HG03139 (cell line): ENCODE data around the gene LILRA5.
"Not testable (repeated sequence)": the region's sequence is repeated elsewhere in the genome, so short reads cannot be mapped to it uniquely, and the experiment has no call there.

ENCODE experiments used
- ATAC-seq: cut with Tn5 transposase; IDR thresholded peaks from one replicate; pipeline ENCODE4 v1.9.1; 2021; ENCODE audit not compliant: unreplicated experiment

The LILRA5 gene

GRCh38 chr19:54307389-54308020 lies 5.5 kb downstream of the LILRA5 start:
- ATAC-seq = no peak

DNA sequence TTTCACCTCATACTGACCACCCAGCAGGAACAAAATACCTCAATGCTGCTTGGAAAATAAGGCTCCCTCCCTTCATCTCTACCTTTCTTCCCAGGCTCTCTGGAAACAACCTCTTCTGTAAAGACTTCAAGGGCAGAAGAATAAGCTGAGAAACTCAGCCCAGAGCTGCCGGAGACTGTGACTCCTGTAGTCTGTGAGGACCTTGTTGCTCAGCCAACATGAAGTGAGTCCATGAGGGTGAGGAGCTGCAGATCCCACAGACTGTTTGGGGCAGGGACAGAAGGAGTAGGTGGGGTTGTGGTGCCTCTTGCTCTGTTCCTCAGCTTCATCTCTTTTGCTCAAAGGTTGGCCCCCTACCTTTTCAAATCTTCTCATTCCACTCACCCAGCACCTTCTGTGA lies 7.8 kb downstream of the LILRA5 start:
- ATAC-seq = no peak

DNA sequence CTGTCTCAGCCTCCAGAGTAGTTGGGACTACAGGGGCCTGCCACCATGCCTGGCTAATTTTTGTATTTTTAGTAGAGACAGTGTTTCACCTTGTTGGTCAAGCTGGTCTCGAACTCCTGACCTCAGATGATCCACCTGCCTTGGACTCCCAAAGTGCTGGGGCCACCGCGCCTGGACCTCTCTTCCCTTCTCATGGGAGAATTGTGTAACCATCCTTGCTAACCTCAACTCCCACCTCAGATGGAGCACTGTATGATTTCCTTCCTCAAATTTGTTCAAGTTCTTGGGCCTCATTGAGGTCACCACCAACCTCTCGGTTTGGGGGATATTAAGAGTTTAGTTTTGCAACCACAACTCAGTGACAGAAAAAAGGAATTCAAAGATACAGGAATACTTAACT lies 10.7 kb downstream of the LILRA5 start:
- ATAC-seq = no peak

DNA sequence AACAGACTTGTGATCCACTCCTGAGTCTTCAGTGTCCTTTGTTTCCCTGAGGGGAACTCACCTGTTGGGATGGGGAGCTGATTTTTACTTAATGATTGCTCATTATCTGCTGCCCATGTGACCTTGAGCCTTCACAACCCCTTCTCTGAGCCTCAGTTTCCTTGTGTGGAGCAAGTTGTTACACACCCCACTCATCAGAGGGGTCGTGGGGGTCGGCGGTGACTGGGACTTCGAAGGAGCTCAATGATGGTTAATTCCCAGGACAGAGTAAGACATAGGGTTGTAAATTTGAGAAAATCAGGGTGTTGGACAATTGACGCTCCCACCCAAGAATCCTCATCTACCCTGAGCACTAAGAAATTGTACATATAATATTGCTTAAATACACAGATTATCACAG lies 13.5 kb downstream of the LILRA5 start:
- no peak for ATAC-seq

- no peak for ATAC-seq
Measured at GRCh38 chr19:54299126-54299498, 13.9 kb downstream of the LILRA5 start.

DNA sequence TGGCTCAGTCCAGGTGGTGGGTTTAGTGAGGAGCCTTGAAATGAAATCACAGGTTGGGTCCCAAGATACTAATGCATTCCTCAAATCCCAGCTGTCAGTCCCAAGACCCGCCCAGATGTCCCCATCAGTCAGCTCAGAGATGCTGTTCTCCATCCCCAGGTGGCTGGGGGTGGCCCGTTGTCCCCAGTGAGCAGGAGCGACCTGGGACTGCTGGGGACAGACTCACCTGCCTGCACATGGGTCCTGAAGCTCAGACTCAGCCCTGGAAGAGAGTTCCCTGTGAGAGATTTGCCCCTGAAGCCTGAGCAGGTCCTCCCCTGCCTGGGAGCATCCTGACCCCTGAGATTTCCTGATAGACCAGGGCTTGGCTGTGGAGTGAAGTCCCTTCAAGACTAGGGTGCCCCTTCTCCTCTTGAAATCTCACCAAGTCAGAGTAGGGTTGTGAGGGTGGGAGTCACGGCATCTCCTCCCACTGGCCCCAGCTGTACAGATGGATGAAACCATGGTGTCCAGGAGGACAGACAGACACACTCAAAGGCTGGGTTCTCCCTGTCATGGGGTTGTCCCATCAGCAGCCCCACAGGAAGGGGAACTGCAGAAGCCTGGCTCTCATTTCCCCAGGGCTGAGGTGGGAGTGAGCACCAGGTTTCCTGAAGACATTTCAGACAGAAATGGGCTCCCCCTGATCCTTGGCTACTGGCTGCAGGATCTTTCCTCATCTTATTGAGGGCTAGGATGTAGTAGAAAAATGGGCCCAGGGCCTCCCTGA lies 14.4 kb downstream of the LILRA5 start:
- ATAC-seq = no peak

DNA sequence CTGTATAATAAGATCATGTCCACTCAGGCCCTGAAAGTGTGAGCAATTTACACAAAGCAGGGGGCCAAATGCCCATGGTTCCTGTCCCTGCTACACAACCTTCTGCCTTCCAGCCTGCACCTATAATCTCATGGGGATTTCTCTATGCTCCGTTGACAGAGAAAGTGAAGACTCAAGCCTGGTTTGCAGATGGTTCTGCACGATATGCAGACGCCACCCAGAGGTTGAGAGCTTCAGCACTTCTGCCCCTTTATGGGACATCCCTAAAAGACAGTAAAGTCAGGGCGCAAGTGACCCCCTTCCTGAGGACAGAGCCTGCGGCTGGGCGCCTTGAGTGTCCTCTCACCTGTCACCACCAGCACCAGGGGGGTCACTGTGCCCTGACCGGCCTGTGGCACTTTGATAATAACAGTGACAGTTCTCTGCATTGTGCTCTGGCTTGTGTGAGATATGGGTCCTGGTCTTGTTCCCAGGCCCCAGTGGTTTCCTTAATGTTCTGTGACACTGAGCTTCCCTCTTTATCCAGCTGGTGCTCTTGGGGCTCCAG lies 15.1 kb downstream of the LILRA5 start:
- ATAC-seq = no peak

GRCh38 chr19:54294539-54294938 lies 18.4 kb downstream of the LILRA5 start:
- no peak for ATAC-seq

GRCh38 chr19:54289160-54289559 lies 23.8 kb downstream of the LILRA5 start:
- not testable (repeated sequence) for ATAC-seq

DNA sequence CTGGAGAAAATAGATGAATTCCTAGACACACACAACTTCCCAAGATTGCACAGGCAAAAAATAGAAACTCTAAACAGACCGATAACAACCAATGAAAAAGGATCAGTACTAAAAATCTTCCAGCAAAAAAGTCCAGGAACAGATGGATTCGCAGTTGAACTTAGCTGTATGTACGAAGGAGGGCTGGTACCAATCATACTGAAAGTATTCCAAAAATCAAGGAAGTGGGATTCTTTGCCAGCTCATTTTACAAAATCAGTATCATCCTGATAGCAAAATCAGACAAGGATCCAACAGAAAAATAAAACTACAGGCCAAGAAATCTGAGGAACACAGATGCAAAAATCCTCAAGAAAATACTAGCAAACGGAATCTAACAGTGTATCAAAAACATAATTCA lies 25.5 kb downstream of the LILRA5 start:
- ATAC-seq = no peak

DNA sequence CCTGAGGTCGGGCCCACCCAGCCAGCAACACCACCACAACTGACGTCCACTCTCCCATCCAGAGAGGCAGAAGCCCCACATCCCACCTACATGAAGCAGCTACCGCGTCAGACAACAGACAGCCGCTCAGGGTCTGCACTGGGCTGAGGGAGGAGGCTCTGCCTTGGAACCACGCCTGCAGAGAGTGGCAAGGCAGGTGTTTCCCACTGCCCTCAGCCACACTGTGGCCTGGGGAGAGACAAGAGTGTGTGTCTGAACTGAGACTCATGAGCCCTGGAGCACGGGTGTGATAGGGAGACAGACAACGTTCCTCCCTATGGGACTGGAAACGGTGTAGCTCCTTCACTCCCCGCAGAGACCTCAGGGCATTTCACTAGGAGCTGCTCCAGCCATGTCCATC lies 26.7 kb downstream of the LILRA5 start:
- not testable (repeated sequence) for ATAC-seq

DNA sequence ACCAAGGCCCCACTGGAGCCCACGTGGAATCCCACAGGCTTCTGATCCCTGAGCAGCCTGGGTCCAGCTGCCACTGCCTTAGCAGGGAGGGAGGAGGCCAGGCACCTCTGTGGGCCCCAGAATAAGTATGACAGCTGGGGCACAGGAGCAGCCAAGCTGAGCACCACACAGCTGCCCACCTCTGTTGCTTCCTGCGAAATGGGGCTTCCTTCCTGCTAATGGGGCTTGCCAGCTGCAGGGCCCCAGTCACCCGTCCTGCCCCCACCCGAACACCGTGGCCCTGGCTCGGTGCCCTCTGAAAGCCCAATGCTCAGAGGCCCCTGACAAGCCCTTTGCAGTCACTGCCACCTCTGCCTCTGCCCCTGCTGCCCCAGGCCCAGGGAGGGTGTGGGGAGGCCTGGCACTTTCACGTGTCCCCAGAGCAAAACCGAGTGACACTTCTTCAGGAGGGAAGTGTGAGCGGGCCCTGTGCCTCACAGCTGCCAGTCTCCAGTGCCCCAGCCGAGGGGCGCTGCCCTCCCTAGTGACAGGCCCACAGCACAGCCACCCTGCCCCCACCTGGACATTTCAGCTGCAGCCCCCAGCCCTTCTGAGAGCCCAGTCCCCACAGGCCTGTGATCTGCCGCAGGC lies 27.4 kb downstream of the LILRA5 start:
- ATAC-seq = not testable (repeated sequence)

- no peak for ATAC-seq
Measured at GRCh38 chr19:54282686-54283470, 30.1 kb downstream of the LILRA5 start.

DNA sequence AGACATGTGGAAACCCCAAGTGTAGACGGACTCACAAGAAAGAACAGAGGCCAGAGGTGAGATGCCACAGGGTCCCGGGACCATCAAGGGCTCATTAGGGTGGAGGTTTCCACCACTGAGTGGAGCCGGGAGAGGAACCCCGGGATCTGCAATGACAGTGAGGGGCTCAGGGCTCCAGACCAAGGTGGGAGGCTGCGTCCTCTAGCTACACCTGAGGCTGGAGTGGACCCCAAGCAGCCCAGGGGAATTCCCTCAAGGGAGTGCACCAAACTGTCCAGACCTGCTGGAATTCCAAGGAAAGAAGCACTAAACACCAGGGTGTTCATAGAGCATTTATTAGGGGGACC lies 31.3 kb downstream of the LILRA5 start:
- ATAC-seq = not testable (repeated sequence)

- ATAC-seq = no peak
Measured at GRCh38 chr19:54281007-54281728, 31.8 kb downstream of the LILRA5 start, which contains the start of gene LILRB2. Gene LILRB2, minus strand, starts transcription at chr19:54281110. Its CDS starts 614 bp downstream, at chr19:54280496.

GRCh38 chr19:54280441-54280840 lies 32.5 kb downstream of the LILRA5 start:
- ATAC-seq = not testable (repeated sequence)

- not testable (repeated sequence) for ATAC-seq
Measured at GRCh38 chr19:54280025-54280424, 32.9 kb downstream of the LILRA5 start.

DNA sequence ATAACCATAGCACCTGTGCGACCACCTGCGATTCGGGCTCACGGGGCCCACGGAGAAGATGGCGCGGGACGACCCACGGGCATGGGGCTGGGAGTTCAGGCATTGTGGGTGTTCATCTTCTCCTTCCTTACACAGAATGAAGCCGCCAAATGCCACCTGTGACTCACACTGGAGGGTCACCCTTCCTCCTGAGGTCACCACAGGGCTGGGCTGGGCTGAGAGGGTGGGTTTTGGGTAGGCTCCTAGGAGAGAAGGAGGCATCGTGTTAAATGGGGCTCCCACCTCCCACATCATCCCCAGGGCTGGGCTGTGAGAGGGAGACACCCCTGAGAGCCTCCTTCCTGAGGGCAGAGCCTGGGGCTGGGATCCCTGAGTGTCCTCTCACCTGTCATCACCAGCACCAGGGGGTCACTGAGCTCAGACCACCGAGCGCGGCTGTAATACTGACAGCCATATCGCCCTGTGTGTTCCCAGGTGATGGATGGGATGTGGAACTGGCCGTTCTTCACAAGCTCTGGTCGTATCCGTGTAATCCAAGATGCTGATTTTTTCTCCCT lies 33.5 kb downstream of the LILRA5 start:
- no peak for ATAC-seq

- ATAC-seq = not testable (repeated sequence)
Measured at GRCh38 chr19:54278571-54279195, 34.3 kb downstream of the LILRA5 start.

GRCh38 chr19:54278056-54278455 lies 34.9 kb downstream of the LILRA5 start:
- ATAC-seq = not testable (repeated sequence)
